Trophoblast cell (in vitro differentiated cells and primary cell): Measurements from ENCODE around the gene SORCS1.

ENCODE experiments used
- DNase-seq, 2 donors: peaks; one replicate each; pipeline ENCODE4 v3.0.0-alpha.2; 2016
- H2AFZ ChIP-seq: 2 replicates; pipeline ENCODE4 v1.6.1; 2013; ENCODE audit warnings: low read length, moderate library complexity, mild to moderate bottlenecking; ENCODE audit not compliant: insufficient read depth, poor library complexity
- H2AK5ac ChIP-seq: 2 replicates; pipeline ENCODE4 v1.6.1; 2013; ENCODE audit warnings: mild to moderate bottlenecking, low read length
- H2BK120ac ChIP-seq: 2 replicates; pipeline ENCODE4 v1.6.1; 2013; ENCODE audit warnings: low read length, mild to moderate bottlenecking, moderate library complexity; ENCODE audit not compliant: insufficient read depth, poor library complexity
- H2BK12ac ChIP-seq: 2 replicates; pipeline ENCODE4 v1.6.1; 2013; ENCODE audit warnings: mild to moderate bottlenecking, low read length, moderate library complexity
- H2BK5ac ChIP-seq: 2 replicates; pipeline ENCODE4 v1.6.1; 2013; ENCODE audit warnings: low read length, low read depth, moderate library complexity, mild to moderate bottlenecking; ENCODE audit not compliant: poor library complexity
- H3K14ac ChIP-seq: 2 replicates; pipeline ENCODE4 v1.6.1; 2013; ENCODE audit warnings: mild to moderate bottlenecking, low read length
- H3K18ac ChIP-seq: 2 replicates; pipeline ENCODE4 v1.6.1; 2013; ENCODE audit warnings: mild to moderate bottlenecking, low read length
- H3K23ac ChIP-seq: 2 replicates; pipeline ENCODE4 v1.6.1; 2013; ENCODE audit warnings: low read length
- H3K27ac ChIP-seq: 2 replicates; pipeline ENCODE4 v1.5.1; 2013; ENCODE audit warnings: low read depth, mild to moderate bottlenecking, inconsistent platforms, low read length, moderate library complexity
- H3K27me3 ChIP-seq: 2 replicates; pipeline ENCODE4 v1.6.1; 2013; ENCODE audit warnings: inconsistent platforms, mild to moderate bottlenecking, low read length, moderate library complexity; ENCODE audit not compliant: insufficient read depth
- H3K36me3 ChIP-seq, 2 experiments: 1 replicate in 1 of 2; 2 replicates in 1 of 2; pipeline ENCODE4 v1.6.1; 2013; ENCODE audit warnings: low read length in 2 of 2, mild to moderate bottlenecking in 2 of 2, moderate library complexity in 1 of 2; ENCODE audit not compliant: insufficient read depth in 2 of 2, control insufficient read depth in 1 of 2
- H3K4ac ChIP-seq: 2 replicates; pipeline ENCODE4 v1.6.1; 2013; ENCODE audit warnings: low read depth, mild to moderate bottlenecking, low read length, moderate library complexity
- H3K4me1 ChIP-seq, 2 experiments: 1 replicate in 1 of 2; 2 replicates in 1 of 2; pipeline ENCODE4 v1.6.1; 2013; ENCODE audit warnings: low read length in 2 of 2, mild to moderate bottlenecking in 2 of 2, moderate library complexity in 1 of 2; ENCODE audit not compliant: insufficient read depth in 2 of 2, control insufficient read depth in 1 of 2
- H3K4me2 ChIP-seq: 2 replicates; pipeline ENCODE4 v1.6.1; 2013; ENCODE audit warnings: inconsistent platforms, mild to moderate bottlenecking, low read length, moderate library complexity
- H3K4me3 ChIP-seq: 2 replicates; pipeline ENCODE4 v1.5.1; 2013; ENCODE audit warnings: mild to moderate bottlenecking, low read depth, low read length, inconsistent platforms
- H3K79me1 ChIP-seq: one replicate; pipeline ENCODE4 v1.6.1; 2013; ENCODE audit warnings: low read length
- H3K79me2 ChIP-seq: 2 replicates; pipeline ENCODE4 v1.6.1; 2013; ENCODE audit warnings: low read length, mild to moderate bottlenecking; ENCODE audit not compliant: control insufficient read depth, insufficient read depth, poor library complexity
- H3K9ac ChIP-seq: 2 replicates; pipeline ENCODE4 v1.6.1; 2013; ENCODE audit warnings: mild to moderate bottlenecking, low read length
- H3K9me3 ChIP-seq: 2 replicates; pipeline ENCODE4 v1.6.1; 2013; ENCODE audit warnings: low read depth, mild to moderate bottlenecking, control low read depth, inconsistent platforms, low read length; ENCODE audit not compliant: insufficient read depth
- H4K12ac ChIP-seq: 2 replicates; pipeline ENCODE4 v1.6.1; 2013; ENCODE audit warnings: low read depth, mild to moderate bottlenecking, low read length, moderate library complexity
- H4K8ac ChIP-seq: 2 replicates; pipeline ENCODE4 v1.6.1; 2013; ENCODE audit warnings: low read depth, mild to moderate bottlenecking, low read length, moderate library complexity
- H4K91ac ChIP-seq: one replicate; pipeline ENCODE4 v1.6.1; 2013; ENCODE audit warnings: low read depth, mild to moderate bottlenecking, low read length, moderate library complexity
- WGBS: extraction: QIAGEN DNeasy Blood & Tissue Kit; methylation state at CpG from one replicate; pipeline ENCODE4 v1.1.7; 2013; ENCODE audit warnings: missing lambda C conversion rate; ENCODE audit not compliant: insufficient read length, insufficient coverage; ENCODE audit errors: extremely low coverage; 5-methylcytosine and 5-hydroxymethylcytosine counted together

SORCS1 gene

GRCh38 chr10:107056182-107056581 is 108.3 kb downstream of the SORCS1 start:
- Histone ChIP-seq H3K9me3 (no peaks in the 10 kb centered on the region), H2BK5ac (no peak overlapping the region), H3K27ac (no peak overlapping the region), H3K4me3 (no peak overlapping the region), H4K12ac (no peak overlapping the region), H3K9ac (no peak overlapping the region), H3K4me2 (no peak overlapping the region), H2AFZ (no peak overlapping the region), H4K91ac (no peak overlapping the region), H3K79me1 (no peaks in the 10 kb centered on the region), H3K36me3 (no peaks in the 10 kb centered on the region), H2BK12ac (no peak overlapping the region), H2BK120ac (no peak overlapping the region), H3K14ac (no peak overlapping the region), H2AK5ac (no peak overlapping the region), H3K27me3 (no peaks in the 10 kb centered on the region), H3K18ac (no peak overlapping the region), H3K4ac (no peak overlapping the region), H3K4me1 (no peaks in the 10 kb centered on the region), H3K23ac (no peak overlapping the region), H4K8ac (no peak overlapping the region), H3K79me2 (no peaks in the 10 kb centered on the region)
- DNase-seq = no peak
- no CpG with 5 or more reads among the region's 2 CpGs for WGBS

GRCh38 chr10:107054469-107055156 is 109.9 kb downstream of the SORCS1 start:
- H2BK120ac ChIP-seq = no peak overlapping the region
- H4K8ac ChIP-seq = no peak overlapping the region
- H3K27me3 ChIP-seq = no peaks in the 10 kb centered on the region
- H3K79me1 ChIP-seq = no peaks in the 10 kb centered on the region
- no peak overlapping the region for H3K18ac ChIP-seq
- H3K14ac ChIP-seq = no peak overlapping the region
- no peaks in the 10 kb centered on the region for H3K9me3 ChIP-seq
- no peak overlapping the region for H4K91ac ChIP-seq
- no peak overlapping the region for H4K12ac ChIP-seq
- no peaks in the 10 kb centered on the region for H3K4me1 ChIP-seq
- H2BK12ac ChIP-seq = no peak overlapping the region
- no peak overlapping the region for H2BK5ac ChIP-seq
- no peaks in the 10 kb centered on the region for H3K36me3 ChIP-seq
- no peak overlapping the region for H3K23ac ChIP-seq
- no peak for DNase-seq
- H3K4me2 ChIP-seq = no peak overlapping the region
- no peak overlapping the region for H3K9ac ChIP-seq
- H3K4ac ChIP-seq = no peak overlapping the region
- H3K4me3 ChIP-seq = no peak overlapping the region
- no peak overlapping the region for H2AK5ac ChIP-seq
- H3K27ac ChIP-seq = no peak overlapping the region
- H2AFZ ChIP-seq = no peak overlapping the region
- H3K79me2 ChIP-seq = no peaks in the 10 kb centered on the region
- no CpG with 5 or more reads among the region's 3 CpGs for WGBS

DNA sequence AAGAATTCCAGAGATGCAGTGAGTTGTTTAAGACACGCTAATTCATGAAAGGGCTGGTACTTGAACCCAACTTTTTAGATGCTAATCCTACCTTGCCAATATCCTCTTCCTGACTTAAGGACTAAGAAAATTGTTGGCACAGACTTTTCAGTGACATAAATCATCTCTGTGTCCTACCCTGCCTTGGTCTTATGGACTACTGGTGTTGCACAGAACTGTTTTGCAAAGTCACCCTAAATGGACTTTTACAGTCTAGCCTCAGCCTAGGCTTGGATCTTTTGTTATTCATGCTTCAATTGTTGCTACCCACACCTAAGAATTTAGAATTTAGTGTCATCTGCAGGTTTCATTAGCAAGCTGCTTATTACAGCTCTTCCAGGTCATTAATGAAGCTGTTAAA is 112.7 kb downstream of the SORCS1 start:
- no peaks in the 10 kb centered on the region for H3K79me1 ChIP-seq
- no peak overlapping the region for H3K4ac ChIP-seq
- no peak for DNase-seq
- no peak overlapping the region for H2BK12ac ChIP-seq
- H3K27ac ChIP-seq = no peak overlapping the region
- WGBS = no CpG with 5 or more reads among the region's 1 CpG
- no peaks in the 10 kb centered on the region for H3K36me3 ChIP-seq
- no peak overlapping the region for H4K91ac ChIP-seq
- H2BK5ac ChIP-seq = no peak overlapping the region
- no peak overlapping the region for H3K4me2 ChIP-seq
- H2AK5ac ChIP-seq = no peak overlapping the region
- no peak overlapping the region for H3K14ac ChIP-seq
- no peak overlapping the region for H4K8ac ChIP-seq
- no peak overlapping the region for H4K12ac ChIP-seq
- no peaks in the 10 kb centered on the region for H3K9me3 ChIP-seq
- no peak overlapping the region for H3K23ac ChIP-seq
- H3K4me3 ChIP-seq = no peak overlapping the region
- no peak overlapping the region for H3K18ac ChIP-seq
- H3K4me1 ChIP-seq = no peaks in the 10 kb centered on the region
- H3K9ac ChIP-seq = no peak overlapping the region
- H3K79me2 ChIP-seq = no peaks in the 10 kb centered on the region
- H2BK120ac ChIP-seq = no peak overlapping the region
- no peak overlapping the region for H2AFZ ChIP-seq
- no peaks in the 10 kb centered on the region for H3K27me3 ChIP-seq

GRCh38 chr10:107043461-107043860 is 121.0 kb downstream of the SORCS1 start:
- WGBS = no CpG with 5 or more reads among the region's 3 CpGs
- no peak overlapping the region for H2AK5ac ChIP-seq
- no peak overlapping the region for H4K91ac ChIP-seq
- no peaks in the 10 kb centered on the region for H3K36me3 ChIP-seq
- no peak overlapping the region for H2BK120ac ChIP-seq
- no peak overlapping the region for H2BK5ac ChIP-seq
- no peak for DNase-seq
- no peak overlapping the region for H4K8ac ChIP-seq
- H3K79me2 ChIP-seq = no peaks in the 10 kb centered on the region
- H3K14ac ChIP-seq = no peak overlapping the region
- no peak overlapping the region for H3K4me3 ChIP-seq
- H3K18ac ChIP-seq = no peak overlapping the region
- no peak overlapping the region for H3K27ac ChIP-seq
- H3K4me2 ChIP-seq = no peak overlapping the region
- no peaks in the 10 kb centered on the region for H3K79me1 ChIP-seq
- no peak overlapping the region for H3K23ac ChIP-seq
- no peaks in the 10 kb centered on the region for H3K9me3 ChIP-seq
- H3K9ac ChIP-seq = no peak overlapping the region
- H4K12ac ChIP-seq = no peak overlapping the region
- no peaks in the 10 kb centered on the region for H3K4me1 ChIP-seq
- no peak overlapping the region for H3K4ac ChIP-seq
- H2AFZ ChIP-seq = no peak overlapping the region
- no peak overlapping the region for H2BK12ac ChIP-seq
- H3K27me3 ChIP-seq = no peaks in the 10 kb centered on the region
